ENCODE measurements around the gene TNFSF10.
A peak's percentile ranks its signal among the peaks of the same experiment; 100 is the strongest.
"Not testable (repeated sequence)": the region's sequence is repeated elsewhere in the genome, so short reads cannot be mapped to it uniquely, and the experiment has no call there.

TNFSF10 gene

GRCh38 chr3:172522871-172523818 is at the start of gene TNFSF10:
TSS of gene TNFSF10 (minus strand) at chr3:172523430. CDS start at chr3:172523384, 46 bp downstream.
- DNase-seq = peak; percentile 32

- no peak for DNase-seq
Measured at GRCh38 chr3:172569128-172570008, 46.1 kb upstream of the TNFSF10 start.

DNA sequence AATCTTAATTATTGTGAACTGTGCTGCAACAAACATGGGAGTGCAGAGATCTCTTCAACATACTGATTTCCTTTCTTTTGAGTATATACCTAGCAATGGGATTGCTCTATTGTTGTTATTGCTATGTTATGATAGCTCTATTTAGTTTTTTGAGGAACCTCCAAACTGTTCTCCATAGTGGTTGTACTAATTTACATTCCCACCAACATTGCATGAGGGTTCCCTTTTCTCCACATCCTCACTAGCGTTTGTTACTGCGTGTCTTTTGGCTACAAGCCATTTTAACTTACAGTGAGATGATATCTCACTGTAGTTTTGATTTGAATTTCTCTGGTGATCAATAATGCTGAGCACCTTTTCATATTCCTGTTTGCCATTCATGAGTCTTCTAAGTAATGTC is 45.5 kb upstream of the TNFSF10 start:
- DNase-seq = no peak

DNA sequence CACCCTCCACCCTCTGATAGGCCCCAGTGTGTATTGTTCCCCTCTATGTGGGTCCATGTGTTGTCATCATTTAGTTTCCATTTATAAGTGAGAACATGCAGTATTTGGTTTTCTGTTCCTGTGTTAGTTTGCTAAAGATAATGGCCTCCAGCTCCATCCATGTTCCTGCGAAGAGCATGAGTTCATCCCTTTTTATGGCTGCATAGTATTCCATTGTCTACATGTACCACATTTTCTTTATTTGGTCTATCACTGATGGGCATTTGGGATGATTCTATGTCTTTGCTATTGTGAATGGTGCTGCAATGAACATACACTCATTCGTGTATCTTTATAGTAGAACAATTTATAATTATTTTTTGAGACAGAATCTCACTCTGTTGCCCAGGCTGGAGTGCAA is 43.6 kb upstream of the TNFSF10 start:
- not testable (repeated sequence) for DNase-seq

GRCh38 chr3:172564499-172564898 is 41.3 kb upstream of the TNFSF10 start:
- DNase-seq = no peak

DNA sequence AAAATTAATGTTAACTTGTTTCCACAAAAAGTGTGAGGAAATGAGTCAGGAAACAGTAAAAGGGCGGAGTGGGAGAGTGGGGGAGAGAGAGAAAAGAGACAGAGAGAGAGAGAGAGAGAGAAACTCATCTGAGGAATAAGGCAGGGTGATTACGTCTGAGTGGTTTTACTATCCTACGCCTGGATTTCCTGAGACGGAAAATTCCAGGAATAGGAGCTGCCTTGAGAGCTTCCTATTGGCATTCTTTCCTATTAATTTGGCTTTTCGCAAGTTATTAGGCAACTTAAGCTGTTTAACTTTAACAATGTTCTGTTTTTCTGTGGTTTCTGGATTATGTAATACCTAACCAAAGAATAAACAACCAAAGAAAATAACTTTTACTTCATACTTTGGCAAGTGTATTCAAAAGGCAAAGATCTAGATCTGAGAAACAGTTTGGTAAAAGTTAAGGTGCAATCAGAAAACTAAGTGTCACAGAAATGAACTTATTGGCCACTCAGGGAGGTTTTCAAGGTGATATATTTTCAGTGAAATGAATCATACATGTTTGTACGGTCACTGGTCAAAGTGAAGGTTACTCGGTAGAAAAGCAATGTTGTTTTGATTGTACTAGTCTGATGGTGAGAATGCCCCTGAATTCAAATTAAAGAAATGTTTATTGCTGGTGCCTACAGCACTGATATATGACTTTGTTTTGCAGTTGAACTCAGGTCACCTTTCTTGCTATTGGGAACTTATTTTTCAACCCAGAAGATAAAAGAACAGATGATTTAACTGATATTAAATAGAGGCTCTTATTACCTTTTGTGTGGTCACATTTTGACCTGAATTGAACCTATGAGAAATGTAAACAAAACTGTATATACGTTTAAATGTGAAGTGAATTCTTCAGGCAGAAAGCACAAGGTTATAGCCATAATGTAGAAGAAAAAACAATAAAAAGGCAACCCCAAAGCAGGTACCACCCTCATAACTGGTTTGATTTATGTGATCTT is 39.9 kb upstream of the TNFSF10 start:
- no peak for DNase-seq

DNA sequence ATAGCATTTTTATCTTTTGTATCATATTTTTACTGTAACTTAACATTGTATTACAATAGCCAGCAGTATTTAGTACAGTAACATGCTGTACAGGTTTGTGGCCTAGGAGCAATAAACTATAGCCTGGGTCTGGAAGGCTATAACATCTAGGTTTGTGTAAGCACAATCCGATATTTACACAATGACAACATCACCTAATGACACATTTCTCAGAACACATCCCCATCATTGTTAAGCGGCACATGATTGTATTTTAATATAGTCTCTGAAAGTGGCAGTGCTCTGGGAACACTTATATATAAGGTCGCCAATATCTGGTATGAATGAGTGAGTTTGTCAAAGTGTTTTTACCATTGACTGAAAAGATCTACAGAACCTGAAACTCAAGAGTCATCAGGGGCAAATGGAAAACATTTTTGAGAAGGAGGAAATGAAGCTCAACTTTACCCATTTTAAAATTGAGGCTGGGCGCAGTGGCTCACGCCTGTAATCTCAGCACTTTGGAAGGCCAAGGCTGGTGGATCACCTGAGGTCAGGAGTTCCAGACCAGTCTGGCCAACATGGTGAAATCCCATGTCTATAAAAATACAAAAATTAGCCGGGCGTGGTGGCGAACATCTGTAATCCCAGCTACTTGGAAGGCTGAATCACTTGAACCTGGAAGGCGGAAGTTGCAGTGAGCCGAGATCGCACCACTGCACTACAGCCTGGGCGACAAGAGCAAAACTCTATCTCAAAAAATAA is 38.8 kb upstream of the TNFSF10 start:
- DNase-seq = no peak

- DNase-seq = no peak
Measured at GRCh38 chr3:172560586-172560985, 37.4 kb upstream of the TNFSF10 start.

DNA sequence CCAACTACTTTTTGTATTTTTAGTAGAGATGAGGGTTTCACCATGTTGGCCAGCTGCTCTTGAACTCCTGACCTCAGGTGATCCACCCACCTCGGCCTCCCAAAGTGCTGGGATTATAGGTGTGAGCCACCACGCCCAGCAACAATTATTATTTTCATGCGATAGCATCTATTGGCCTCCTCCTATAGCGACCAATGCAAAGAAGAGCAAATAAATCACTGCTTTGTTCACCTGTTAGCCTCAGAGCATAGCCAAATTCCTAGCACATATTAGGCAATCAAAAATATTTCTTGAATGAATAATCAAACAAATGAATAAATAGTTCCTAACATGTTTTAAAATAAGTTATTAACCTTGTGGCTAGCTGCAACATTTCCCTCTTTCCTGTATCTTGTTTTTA is 36.8 kb upstream of the TNFSF10 start:
- no peak for DNase-seq

DNA sequence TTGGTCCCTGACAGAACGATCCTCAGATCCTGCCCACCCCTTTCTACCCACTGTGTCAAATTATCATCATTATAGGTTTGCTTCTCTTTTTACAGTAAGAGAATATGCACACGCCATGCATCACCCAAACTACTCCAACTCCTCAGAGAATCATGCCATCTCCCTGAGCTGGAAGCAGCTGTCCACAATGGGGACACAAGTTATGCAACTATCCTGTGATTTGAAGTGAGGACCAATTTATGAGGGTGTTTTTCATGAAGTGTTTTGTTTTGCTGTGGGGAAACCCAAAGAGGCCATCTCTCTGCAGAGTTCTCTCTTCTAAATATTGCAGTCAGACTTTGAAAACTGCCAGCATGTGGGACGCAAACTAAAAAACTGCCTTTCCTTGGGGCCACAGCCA is 35.8 kb upstream of the TNFSF10 start:
- DNase-seq = no peak

GRCh38 chr3:172557515-172558220 is 34.4 kb upstream of the TNFSF10 start:
- DNase-seq = no peak

- no peak for DNase-seq
Measured at GRCh38 chr3:172553526-172554252, 30.5 kb upstream of the TNFSF10 start.

- DNase-seq = no peak
Measured at GRCh38 chr3:172552607-172553006, 29.4 kb upstream of the TNFSF10 start.

DNA sequence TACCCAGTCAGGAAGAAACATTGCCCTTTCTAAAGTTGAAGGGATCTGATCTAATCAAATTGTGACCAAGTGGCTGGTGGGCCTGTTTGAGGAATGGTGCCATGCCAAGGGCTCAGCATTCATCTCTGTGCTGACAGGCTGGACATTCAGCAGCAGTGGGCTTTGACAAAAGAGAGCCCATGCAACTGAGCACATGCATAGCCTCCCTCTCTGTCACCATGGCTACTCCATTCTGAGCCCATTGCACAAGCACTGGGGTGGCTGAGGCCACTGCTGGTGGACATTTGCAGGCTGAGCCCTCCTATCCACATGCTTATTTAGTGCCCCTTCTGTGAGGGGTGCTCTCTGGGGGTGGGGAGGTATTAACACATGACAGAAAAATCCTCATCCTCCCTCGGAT is 28.6 kb upstream of the TNFSF10 start:
- no peak for DNase-seq

DNA sequence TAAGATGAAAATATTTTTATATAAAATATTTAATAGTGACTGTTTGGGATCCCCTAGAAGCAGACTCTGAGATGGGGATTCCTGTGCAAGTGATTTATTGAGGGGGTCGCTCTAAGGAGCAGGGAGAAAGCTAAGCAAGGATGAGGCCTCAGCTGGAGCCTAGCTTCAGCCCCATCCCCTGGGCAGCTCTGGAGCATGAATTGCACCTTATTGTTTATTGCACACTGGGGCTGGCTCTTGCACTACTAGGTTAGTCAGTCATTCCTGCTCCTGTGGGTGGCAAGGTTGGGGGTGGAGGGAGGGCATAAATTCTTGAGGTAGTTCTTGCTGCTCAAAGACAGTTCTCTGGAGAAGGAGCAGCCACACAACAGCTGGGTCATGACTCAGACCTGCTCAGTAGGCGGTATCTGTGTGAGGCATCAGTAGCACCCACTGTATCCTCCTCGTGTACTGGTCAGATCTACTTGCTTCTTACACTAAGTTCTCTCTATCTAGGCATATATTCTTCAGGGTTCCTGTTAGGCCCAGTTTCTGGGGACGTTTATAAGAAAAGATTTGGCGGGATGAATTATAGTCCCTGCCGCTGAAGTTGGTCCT is 27.2 kb upstream of the TNFSF10 start:
- no peak for DNase-seq

DNA sequence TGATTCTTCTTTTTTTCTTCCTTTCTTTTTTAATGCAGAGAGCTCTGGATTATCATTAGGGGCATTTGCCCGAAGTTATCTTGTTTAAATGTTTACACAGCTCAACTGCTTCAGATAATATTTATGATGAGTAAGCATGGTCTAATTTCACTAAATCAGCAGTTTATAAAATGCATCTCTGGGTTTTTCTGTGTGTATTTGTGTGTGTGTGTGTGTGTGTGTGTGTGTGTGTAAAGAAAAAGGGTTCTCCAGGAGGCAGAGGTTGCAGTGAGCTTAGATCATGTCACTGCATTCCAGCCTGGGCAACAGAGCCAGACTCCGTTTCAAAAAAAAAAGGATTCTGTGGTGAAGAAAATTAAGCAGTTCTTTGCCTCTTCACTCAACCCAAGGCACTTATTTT is 25.9 kb upstream of the TNFSF10 start:
- DNase-seq = no peak

DNA sequence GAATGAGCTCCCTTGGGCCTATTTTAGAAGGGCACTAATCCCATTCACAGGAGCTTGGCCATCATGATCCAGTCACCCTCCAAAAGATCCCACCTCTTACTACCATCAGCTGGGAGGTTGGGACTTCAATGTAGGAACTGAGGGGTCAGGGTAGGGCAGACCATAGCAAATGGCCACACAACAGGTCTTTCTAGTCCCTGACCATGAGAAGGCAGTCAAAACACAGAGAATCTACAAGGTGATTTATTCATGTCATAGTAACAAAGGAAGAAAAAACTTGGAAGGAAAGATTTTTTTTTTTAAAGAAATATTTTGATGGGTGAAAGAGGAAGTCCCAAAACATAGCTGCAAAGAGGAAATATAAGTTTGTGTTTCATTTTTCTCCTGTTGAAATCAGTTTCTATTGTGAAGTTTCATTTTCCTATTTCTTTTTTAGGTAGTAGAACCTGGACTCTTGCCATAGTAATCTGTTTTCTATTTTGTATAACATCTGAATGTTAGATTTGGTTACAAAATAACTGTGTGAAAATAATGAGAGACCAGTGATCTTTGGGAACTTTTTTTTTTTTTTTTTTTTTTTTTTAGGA is 23.5 kb upstream of the TNFSF10 start:
- DNase-seq = no peak

DNA sequence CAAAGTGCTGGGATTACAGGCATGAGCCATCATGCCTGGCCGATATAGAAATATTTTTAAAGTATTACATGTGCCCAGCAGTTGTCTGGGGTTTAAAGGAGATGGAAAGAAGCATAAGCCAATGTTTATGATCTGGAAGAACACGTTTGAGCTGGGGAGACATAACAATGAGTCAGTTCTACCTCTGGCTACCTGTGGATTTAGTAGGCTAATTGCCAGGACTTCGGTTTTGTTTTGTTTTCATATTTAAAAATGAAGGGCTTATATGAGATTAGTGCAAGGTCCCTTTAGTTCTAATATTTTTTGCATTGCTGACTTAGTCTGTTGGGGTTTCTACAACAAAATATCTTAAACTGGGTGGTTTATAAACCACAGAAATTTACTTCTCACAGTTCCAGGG is 22.9 kb upstream of the TNFSF10 start:
- no peak for DNase-seq

GRCh38 chr3:172544404-172544803 is 21.2 kb upstream of the TNFSF10 start:
- DNase-seq = no peak

All from retina (tissue), 1 donor.